ENCODE measurements around the gene SERINC1.
A peak's percentile ranks its signal among the peaks of the same experiment; 100 is the strongest.

Gene SERINC1

DNA sequence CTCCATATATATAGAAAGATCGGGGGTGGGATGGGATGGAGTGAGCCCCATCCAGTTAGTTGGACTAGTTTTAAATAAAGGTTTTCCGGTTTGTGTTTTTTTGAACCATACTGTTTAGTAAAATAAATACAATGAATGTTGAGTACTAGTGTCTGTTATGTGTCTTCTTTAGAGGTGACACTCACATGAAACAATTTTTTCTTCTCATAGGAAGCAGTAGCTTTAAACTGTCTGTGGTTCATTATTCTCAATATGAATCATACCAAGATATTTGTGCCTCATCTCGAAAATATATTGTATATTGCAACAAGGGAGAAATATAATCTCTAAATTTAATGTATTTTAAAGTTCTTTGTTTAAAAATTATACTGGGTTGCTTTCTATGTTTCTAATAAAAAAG, 38.8 kb downstream of the SERINC1 start:
- no peak for DNase-seq (ENCODE audit: low read depth)

DNA sequence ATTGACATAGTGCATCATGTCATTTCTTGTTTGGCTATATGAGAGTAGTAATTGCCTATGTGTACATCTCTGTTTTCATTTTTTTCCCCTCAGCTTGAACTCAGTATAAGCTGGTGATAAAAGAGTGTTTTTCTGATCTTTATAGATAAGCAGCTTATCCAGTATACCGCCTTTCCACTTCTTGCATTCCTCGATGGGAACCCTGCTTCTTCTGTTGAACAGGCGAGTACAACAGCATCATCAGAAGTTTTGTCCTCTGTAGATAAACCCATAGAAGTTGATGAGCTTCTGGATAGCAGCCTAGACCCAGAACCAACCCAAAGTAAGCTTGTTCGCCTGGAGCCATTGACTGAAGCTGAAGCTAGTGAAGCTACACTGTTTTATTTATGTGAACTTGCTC, 39.8 kb downstream of the SERINC1 start:
- DNase-seq (ENCODE audit: low read depth), result no peak

DNA sequence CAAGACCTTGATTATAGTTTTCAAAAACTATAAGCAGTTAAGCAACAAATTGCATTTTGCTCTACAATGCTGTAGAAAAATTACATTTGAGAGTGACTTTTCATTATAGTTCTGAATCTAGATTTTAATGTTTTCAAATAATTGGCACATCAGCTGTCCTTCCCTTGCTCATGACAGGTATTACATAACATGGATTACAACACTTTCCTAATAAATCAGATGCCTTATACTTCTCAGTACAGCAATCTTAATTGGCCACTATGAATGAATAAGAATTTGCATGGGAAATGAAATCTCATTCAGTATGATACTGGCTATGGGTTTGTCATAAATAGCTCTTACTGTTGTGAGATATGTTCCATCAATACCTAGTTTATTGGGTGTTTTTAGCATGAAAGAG, 42.3 kb downstream of the SERINC1 start:
- no peak for DNase-seq (ENCODE audit: low read depth)

DNA sequence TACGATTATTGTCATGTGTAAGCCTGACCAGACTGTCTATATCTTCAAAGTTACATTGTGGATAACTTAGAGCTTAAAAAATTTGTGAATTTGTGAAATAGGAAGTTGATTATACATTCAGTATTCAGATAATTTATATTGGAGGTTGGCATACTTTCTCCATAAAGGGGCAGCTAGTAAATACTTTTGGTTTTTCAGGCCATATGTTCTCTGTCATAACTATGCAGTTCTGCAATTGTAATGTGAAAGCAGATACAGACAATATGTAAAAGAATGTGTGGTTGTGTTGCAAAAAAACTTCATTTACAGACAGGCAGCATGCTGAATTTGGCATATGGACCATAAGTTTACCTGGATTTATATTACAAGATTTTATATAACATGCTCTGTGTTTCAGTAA, 42.8 kb downstream of the SERINC1 start:
- no peak for DNase-seq (ENCODE audit: low read depth)

DNA sequence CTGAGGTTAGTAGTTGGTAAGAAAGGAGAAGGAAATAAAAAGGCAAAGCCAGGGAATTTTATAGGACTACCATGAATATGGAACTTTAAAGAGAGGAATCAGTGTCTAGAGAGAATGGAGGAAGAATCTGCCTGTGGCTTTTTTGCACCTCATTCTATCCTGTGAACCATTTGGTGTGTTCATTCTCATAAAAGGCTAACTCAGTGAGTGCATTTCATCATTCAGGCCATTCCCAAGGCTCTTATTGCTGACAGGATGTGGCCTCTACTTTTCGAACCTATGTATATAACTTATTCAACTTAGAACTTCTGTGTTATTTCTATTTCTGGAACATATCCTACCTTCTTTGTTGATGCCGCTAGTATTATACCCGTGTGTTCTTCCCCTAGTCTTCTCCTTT, 45.0 kb downstream of the SERINC1 start:
- DNase-seq (ENCODE audit: low read depth), result no peak

DNA sequence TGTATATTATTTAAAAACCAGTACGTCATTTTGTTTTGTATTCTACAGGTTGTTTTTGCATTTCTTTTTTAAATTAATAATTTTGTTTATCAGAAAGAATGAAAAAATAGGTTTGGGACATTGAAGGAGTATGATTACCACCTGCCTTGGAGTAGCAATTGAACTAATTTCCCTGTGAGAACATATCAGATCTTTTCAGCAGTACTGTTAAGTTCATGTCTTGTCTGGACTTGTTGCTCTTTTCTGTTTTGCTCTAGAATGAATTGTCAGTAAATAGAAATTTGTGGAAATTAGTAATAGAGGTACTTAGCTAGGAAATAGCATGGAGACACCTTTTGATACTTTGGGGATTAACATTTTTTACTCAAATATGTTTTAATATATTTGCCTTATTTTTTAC, 47.9 kb downstream of the SERINC1 start:
- DNase-seq (ENCODE audit: low read depth), result no peak

DNA sequence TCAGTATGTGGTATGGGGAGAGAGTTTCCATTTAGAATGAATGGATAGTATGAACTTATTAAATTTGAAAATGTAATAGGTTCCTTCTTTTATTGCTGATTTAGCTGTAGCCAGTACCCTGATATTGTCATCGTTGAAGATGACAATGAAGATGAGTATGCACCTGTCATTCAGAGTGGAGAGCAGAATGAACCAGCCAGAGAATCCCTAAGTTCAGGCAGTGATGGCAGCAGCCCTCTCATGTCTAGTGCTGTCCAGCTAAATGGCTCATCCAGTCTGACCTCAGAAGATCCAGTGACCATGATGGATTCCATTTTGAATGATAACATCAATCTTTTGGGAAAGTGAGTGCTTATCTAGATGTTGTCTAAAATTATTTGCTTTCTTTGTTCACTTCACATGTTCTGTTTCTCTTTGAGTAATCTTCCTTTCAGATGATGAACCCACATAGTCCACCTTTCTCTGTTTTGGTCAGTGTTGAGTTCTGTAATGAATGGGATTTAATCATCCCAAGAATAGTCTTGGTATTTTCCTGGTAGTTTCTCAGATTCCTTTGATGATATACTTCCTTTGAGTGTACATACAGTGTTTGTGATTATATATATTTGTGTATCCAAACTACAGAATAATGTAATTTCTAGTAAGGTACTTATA, 48.9 kb downstream of the SERINC1 start:
- no peak for DNase-seq (ENCODE audit: low read depth)

DNA sequence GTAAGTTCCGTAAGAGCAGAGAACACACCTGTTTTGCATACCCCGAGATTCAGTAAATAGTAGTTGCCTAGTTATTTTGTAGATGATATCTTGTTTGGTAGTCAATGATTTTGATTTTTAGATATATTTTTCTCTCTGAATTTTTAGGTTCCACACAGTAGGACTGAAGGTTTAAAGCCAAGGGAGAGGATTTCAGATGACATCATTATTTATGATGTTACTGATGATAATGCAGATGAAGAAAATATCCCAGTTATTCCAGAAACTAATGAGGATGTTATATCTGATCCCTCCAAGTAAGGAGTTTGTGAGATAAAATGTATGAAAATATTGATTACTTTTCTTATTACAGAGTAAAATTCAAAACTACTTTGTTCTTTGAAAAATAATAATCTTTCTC, 49.6 kb downstream of the SERINC1 start:
- DNase-seq (ENCODE audit: low read depth), result no peak

DNA sequence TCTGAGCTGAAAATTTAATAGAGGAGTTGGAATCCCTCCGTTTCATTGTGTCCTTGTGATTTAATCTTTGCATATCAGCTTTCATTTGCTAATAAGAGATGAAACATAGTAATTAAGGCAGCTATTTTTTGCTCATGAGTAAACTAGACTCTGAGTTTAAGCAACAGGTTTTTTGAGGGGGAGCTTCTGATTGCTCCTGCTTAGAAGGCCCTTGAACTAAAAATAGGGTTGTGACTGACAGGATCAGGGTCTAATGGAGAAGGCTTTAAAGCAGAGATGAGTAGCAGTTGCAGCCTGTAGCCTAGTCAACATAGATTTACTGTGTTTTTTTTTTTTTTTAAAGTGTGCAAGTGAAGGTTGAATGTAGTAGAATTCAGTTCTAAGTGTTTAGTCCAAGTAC, 54.8 kb downstream of the SERINC1 start:
- no peak for DNase-seq (ENCODE audit: low read depth)

DNA sequence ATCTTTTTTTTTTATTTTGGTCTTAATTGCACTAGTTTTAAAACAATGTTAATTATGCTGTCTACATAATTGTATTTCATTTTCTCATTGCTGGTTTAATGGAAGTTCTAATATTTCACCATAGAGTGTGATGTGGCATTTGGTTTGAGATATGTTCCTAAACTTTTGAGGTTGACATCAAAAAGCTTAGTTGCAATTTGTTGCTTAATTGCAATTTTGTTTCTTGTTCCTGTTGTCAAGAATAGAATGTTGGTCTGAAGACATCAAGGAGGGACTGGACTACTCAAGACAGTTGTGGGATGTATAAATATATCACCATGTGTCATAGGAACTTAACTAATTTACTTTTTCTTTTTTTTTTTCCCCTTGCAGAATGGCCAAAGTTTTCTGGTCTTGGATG, 59.6 kb downstream of the SERINC1 start:
- DNase-seq (ENCODE audit: low read depth), result no peak

DNA sequence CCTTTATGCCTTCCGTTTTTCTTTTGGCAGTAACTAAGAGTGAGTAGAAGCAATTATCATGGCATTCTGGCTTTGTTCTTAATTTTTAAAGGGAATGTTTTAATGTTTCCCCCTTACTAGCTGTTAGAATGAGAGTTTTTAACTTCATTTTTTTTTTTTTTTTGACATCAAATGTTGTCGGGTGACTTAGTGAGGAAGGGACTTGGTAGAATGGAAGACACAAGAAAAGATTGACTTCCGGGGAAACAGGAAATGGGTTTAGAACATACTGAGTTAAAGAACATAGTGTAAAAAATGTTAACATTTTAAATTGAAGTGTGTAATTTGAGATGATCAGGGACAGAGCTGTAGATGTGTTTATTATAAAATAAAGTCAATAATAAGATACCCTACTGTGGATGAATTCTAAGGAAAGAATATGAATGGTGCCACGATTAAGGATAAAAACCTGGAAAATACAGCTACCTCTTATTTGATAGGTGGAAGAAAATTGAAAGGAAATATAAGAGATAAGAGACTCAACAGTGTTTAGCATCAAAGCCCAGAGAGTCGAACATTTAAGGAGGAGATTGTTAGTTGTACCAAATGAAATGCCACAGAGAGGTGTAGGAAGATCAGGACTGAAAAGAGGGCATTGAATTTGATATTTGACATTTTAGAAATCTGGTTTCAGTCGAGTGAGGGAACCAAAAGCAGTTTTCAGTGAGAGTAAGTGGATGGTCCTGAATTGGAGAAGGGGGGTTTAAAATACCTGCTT, 62.7 kb downstream of the SERINC1 start:
- no peak for DNase-seq (ENCODE audit: low read depth)

DNA sequence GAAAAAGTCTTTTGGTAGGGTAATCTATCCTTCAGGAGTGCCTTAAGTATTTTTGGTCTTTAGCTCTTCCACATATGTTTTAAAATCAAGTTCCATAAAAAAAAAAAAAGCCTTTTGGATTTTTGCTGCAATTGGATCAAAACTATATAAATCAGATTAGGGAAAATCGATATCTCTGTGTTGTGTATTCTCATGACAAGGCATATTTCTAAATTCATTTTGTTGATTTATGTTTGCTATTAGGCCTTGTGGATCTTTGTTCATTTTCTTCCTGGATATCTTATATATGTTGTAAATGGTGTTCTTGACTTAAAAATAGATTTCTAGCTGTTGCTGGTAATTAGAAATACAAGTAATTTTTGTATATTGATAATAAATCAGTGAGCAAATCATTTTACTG, 63.4 kb downstream of the SERINC1 start:
- no peak for DNase-seq (ENCODE audit: low read depth)

DNA sequence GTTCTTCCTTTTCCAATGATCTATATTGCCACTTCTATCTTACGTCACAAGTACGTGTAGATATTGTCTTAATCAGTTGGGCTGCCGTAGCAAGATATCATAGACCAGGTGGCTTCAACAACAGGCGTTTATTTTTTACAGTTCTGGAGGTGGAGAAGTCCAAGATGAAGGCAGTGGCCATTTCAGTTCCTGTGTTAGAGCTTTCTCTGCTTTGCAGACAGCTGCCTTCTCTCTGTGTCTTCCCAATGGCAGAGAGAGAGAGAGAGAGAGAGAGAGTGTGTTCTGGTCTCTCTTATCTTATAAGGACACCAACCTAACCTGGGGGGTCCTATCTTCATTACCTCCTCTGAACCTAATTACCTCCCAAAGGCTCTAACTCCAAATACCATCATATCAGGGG, 63.9 kb downstream of the SERINC1 start:
- DNase-seq (ENCODE audit: low read depth), result no peak

DNA sequence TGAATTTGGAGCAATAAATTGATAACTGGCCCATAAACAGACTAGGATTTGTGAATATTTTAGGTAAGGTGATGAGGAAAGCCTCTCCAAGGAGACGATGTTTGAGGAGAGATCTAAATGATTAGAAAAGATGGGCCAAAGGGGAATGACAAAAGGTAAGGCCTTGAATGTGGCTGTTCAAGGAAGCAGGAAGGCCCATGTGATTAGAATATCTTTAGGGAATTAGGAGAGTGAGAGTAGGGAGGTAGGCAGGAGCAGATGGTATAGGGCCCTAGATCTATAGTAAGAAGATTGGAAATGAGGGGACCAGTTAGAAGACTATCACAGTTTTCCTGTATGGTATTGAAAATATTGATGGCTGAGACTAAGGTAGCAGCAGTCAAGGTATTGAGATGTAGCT, 65.4 kb downstream of the SERINC1 start:
- DNase-seq (ENCODE audit: low read depth), result no peak

DNA sequence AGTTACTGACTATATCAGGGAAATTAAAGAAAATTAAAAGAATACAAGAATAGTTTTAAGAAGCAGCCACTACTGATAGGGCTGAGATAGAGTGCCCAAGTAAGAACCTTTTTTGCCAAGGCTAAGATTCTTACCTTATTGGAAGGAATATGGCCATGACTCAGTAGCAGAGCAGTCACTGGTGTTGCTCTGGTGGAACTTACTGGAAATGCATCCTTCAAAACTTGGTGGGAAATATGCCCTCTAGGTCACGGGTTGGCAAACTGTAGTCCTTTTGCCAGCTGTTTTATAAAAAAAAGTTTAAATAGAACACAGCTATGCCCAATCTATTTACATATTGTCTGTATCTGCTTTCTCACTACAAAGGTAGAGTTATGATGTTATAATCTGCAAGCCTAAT, 66.2 kb downstream of the SERINC1 start:
- no peak for DNase-seq (ENCODE audit: low read depth)

DNA sequence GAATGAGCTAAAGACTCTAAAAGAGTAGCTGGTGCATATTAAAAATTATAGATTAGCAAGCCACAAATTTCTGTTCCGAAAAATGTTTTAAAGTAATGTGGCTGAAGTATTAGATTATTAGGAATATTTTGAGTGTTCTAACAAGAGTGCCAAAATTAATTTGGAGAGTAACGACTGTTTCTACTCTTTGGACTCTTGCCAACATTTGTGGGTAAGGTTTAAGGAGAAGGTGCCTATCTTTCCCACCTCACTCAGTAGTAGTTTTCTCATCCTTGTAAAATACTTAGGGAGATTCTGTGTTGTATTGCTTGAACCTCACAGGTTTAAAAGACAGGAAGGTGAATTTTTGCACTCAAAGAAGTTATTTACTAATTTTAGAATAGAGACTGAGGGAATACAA, 67.2 kb downstream of the SERINC1 start:
- no peak for DNase-seq (ENCODE audit: low read depth)

DNA sequence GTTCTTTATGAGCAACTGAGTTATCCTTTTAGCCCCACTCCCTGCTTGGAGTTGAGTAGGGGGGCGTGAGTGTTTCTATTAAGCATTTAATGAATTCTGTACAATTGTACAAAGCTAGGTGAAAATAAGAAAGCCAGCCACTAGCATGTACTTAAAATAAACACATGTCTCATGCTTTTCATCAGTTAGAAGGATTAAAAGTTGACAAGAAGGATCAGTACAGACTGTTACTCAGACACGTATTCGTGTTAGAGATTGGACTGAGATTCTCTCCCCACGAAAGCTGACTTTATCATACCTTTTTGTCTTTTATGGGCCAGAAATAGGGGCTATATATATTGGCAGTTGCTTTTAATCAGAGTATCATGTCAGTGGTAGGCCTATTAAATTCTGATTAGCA, 70.5 kb downstream of the SERINC1 start:
- no peak for DNase-seq (ENCODE audit: low read depth)

DNA sequence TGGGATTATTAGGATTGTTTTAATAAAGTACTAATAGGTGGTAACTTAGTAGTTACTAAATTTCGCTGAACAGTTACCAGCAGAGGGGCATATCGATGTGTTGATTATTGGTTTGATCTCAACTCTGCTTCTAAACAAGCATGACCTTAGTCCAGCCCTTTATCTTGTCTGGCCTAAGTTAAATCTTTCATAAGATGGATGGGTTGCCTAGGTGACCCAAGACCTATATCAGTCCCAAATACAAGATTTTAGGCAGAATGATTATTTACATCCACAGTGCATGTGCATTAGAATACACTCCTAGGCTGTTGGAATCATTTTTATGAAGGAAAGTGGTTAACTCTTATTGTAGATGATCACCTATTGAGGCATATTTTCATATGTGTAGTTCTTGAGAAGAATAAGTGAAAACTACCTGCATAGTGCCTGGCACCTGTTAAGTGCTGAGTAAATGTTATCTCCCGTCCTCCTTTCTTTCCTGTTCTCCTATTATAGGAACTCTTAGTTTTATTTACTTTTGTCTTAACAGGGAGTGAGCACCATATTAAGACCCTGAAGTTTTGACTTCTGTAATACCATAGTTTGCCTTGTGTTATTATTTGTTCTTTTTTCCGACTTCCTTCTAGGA, 71.0 kb downstream of the SERINC1 start:
- DNase-seq (ENCODE audit: low read depth), result no peak

DNA sequence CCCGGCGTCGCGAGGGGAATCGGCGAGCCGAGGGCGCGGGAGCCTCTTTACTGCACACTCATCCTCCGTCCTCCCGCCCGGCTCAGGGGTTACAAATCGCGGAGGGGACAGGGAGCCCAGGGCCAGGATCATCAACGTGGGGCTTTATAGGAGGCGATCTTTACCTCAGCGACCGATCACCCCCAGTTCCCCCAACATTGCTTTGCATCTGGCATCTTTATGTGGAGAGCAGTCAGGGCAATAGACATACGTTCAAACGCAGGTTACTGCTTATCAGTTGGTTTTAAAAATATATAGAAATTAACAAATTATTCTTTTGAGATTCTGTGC, 71.5 kb downstream of the SERINC1 start:
- DNase-seq (ENCODE audit: low read depth), result no peak

DNA sequence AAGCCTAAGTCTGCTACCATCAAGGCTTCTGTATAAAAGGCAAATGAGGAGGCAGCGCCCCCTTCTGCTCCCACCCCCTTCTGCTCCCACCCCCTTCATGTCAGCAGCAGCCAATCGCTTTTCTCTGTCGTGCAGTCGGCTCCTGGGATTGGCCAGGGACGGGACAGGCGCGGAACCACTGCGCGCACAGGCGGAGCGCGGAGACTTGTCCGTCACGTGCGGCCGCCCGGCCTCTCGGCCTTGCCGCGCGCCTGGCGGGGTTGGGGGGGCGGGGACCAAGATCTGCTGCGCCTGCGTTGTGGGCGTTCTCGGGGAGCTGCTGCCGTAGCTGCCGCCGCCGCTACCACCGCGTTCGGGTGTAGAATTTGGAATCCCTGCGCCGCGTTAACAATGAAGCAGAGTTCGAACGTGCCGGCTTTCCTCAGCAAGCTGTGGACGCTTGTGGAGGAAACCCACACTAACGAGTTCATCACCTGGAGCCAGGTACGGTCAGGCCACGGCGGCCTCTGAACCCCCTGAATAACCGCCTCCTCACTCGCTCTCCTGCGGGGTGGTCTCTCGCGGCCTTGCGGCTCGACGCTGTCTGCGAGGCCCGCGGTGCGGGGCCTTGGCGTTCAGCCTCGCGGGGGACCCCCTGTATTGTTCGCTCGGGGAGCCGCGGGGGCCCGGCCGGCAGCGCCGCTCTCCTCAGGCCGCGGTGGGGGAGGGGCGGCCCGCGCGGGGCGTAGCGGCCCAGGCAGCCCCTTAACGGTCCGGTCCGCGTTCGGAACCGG, 72.1 kb downstream of the SERINC1 start, which contains the start of gene HSF2:
TSS of gene HSF2 (plus strand) at position 305 of the 773 bp plus-strand sequence. CDS start at position 391, 86 bp downstream.
- DNase-seq (ENCODE audit: low read depth), result peak; percentile 93

DNA sequence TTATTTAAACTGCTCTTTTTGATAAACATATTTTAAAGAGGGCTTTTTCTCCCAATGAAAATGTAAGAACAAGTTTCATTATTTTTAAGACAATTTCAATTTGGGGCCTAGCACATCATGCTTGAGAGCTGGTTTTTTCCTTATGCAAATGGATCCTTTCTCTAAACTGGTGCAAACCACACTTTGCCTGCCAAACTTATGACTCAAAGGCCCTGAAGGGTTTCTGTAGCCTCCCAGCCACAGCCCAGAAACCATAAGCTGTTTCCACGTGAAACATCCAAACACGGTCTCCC, 72.6 kb downstream of the SERINC1 start:
- DNase-seq (ENCODE audit: low read depth), result no peak

DNA sequence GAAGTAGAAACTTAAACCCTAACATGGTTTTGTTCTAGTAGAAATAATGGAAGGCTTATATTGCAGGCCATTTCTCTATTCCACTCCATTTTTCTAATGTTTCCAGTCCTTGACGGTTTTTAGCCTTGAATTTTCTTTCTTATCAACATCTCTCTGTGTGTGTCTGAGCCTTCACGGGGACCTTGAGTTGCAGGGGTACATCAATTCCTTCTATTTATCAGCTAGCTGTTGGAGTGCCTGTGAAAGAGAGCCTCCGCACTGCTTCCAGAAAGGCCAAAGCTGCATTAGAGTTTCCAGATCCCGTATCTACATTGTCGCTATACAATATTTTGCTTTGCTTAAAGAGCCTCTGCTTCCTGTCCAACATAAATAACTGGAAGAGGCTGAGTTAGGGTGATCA, 77.6 kb downstream of the SERINC1 start:
- DNase-seq (ENCODE audit: low read depth), result no peak

DNA sequence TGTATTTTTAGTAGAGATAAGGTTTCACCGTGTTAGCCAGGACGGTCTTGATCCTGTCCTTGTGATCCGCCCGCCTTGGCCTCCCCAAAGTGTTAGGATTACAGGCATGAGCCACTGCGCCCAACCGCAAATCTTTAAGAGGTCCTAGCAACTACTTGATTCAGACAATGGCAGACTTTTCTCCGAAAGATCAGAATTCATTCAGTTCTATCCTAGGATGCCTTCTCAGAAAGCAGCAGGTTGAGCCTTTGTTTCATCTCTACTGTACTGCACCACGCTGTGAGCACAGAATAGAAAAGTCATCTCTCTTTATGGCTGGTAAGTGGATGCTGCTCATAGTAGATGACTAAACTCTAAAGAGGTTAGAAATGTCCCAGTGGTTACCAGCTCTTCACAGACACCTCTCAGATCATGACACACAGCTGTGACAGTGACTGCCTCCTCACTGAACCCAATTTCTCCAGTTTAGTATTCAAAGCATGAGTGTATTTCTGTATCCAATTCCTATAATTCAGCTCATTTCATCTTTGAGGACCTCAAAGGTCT, 78.2 kb downstream of the SERINC1 start:
- DNase-seq (ENCODE audit: low read depth), result no peak
